HG03139 (cell line): ENCODE results near the gene THUMPD1.
A peak's percentile ranks its signal among the peaks of the same experiment; 100 is the strongest.
"Not testable (repeated sequence)": the region's sequence is repeated elsewhere in the genome, so short reads cannot be mapped to it uniquely, and the experiment has no call there.

Experiments used
- ATAC-seq: cut with Tn5 transposase; IDR thresholded peaks from one replicate; pipeline ENCODE4 v1.9.1; 2021; ENCODE audit not compliant: unreplicated experiment

THUMPD1 gene

GRCh38 chr16:20750558-20750957 lies 8.9 kb upstream of the THUMPD1 start:
- ATAC-seq: no peak

- ATAC-seq: no peak
Measured at GRCh38 chr16:20749474-20749873, 7.9 kb upstream of the THUMPD1 start.

GRCh38 chr16:20747030-20747816 lies 5.6 kb upstream of the THUMPD1 start:
- ATAC-seq: no peak

- no peak for ATAC-seq
Measured at GRCh38 chr16:20746461-20746860, 4.8 kb upstream of the THUMPD1 start.

GRCh38 chr16:20744922-20745440 lies 3.4 kb upstream of the THUMPD1 start:
- ATAC-seq: no peak

- no peak for ATAC-seq
Measured at GRCh38 chr16:20743591-20743990, 2.0 kb upstream of the THUMPD1 start.

GRCh38 chr16:20740901-20741521 lies 607 bp downstream of the THUMPD1 start:
- ATAC-seq: peak; percentile 75

GRCh38 chr16:20740007-20740883 lies 1.4 kb downstream of the THUMPD1 start:
- no peak for ATAC-seq

GRCh38 chr16:20735490-20735889 lies 6.1 kb downstream of the THUMPD1 start:
- no peak for ATAC-seq

- ATAC-seq: no peak
Measured at GRCh38 chr16:20734782-20735181, 6.8 kb downstream of the THUMPD1 start.

GRCh38 chr16:20734056-20734455 lies 7.6 kb downstream of the THUMPD1 start:
- no peak for ATAC-seq

- no peak for ATAC-seq
Measured at GRCh38 chr16:20729141-20729540, 12.5 kb downstream of the THUMPD1 start.

GRCh38 chr16:20727181-20727580 lies 14.4 kb downstream of the THUMPD1 start:
- ATAC-seq: no peak

- no peak for ATAC-seq
Measured at GRCh38 chr16:20726661-20727060, 15.0 kb downstream of the THUMPD1 start.

- no peak for ATAC-seq
Measured at GRCh38 chr16:20720251-20720650, 21.4 kb downstream of the THUMPD1 start.

GRCh38 chr16:20717718-20718117 lies 23.9 kb downstream of the THUMPD1 start:
- not testable (repeated sequence) for ATAC-seq

- ATAC-seq: no peak
Measured at GRCh38 chr16:20711277-20711911, 30.2 kb downstream of the THUMPD1 start.

- not testable (repeated sequence) for ATAC-seq
Measured at GRCh38 chr16:20708129-20708528, 33.5 kb downstream of the THUMPD1 start.

GRCh38 chr16:20707461-20707860 lies 34.2 kb downstream of the THUMPD1 start:
- no peak for ATAC-seq

- not testable (repeated sequence) for ATAC-seq
Measured at GRCh38 chr16:20705972-20706371, 35.6 kb downstream of the THUMPD1 start.

- no peak for ATAC-seq
Measured at GRCh38 chr16:20704281-20704680, 37.3 kb downstream of the THUMPD1 start.
